Spleen (tissue), 11 donors: Measurements from ENCODE around the gene S100A7. TPM values are rescaled to one million over a fixed set of nuclear protein-coding genes. Genes with fewer than 3 reads are reported as not detected.

Source experiments
- DNase-seq: peaks from one replicate; pipeline ENCODE4 v3.0.0-alpha.2; 2020
- H3K27ac ChIP-seq, 8 donors: fragments of 200-600 bp; sonication (generic) in 7 of 8; 1 replicate in 4 of 8; 2 replicates in 4 of 8; pipeline versions ENCODE4 v1.5.0 to v1.8.0; 2016 to 2021; ENCODE audit warnings: inconsistent platforms in 4 of 8, mild to moderate bottlenecking in 4 of 8, moderate library complexity in 1 of 8
- H3K27me3 ChIP-seq, 7 donors: fragments of 200-600 bp; sonication (generic) in 6 of 7; replicated peaks in 1 of 7; 1 replicate in 4 of 7; 2 replicates in 3 of 7; pipeline versions ENCODE4 v1.5.0 to v1.8.0; 2016 to 2021; ENCODE audit warnings: inconsistent platforms in 3 of 7, mild to moderate bottlenecking in 1 of 7
- H3K36me3 ChIP-seq, 6 donors: fragments of 200-600 bp; sonication (generic) in 5 of 6; 1 replicate in 4 of 6; 2 replicates in 2 of 6; pipeline versions ENCODE4 v1.5.0 to v1.8.0; 2016 to 2021; ENCODE audit warnings: inconsistent platforms in 2 of 6
- H3K4me1 ChIP-seq, 6 donors: fragments of 200-600 bp; sonication (generic) in 5 of 6; 1 replicate in 3 of 6; 2 replicates in 3 of 6; pipeline versions ENCODE4 v1.5.0 to v1.8.0; 2016 to 2021; ENCODE audit warnings: inconsistent platforms in 3 of 6
- H3K4me3 ChIP-seq, 8 donors: fragments of 200-600 bp; sonication (generic) in 7 of 8; 1 replicate in 4 of 8; 2 replicates in 4 of 8; pipeline versions ENCODE4 v1.5.0 to v1.8.0; 2016 to 2021; ENCODE audit warnings: inconsistent platforms in 4 of 8, mild to moderate bottlenecking in 4 of 8, moderate library complexity in 2 of 8
- H3K9me3 ChIP-seq, 8 donors: fragments of 200-600 bp; sonication (generic) in 7 of 8; 1 replicate in 4 of 8; 2 replicates in 4 of 8; pipeline versions ENCODE4 v1.5.0 to v1.8.0; 2016 to 2021; ENCODE audit warnings: inconsistent platforms in 4 of 8
- CTCF ChIP-seq, 11 experiments: fragments of 200-600 bp in 7 of 11; fragments of 450-650 bp in 4 of 11; sonication (generic) in 4 of 11; IDR thresholded peaks in 8 of 11; conservative IDR thresholded peaks in 3 of 11; 1 replicate in 7 of 11; 2 replicates in 4 of 11; pipeline versions ENCODE4 v1.4.0 to v1.8.0; 2016 to 2021; ENCODE audit warnings: antibody characterized with exemption in 11 of 11, inconsistent platforms in 4 of 11, mild to moderate bottlenecking in 1 of 11
- POLR2A ChIP-seq, 3 donors: fragments of 450-650 bp; IDR thresholded peaks; one replicate each; pipeline ENCODE4 v1.5.1; 2017; ENCODE audit warnings: antibody characterized with exemption in 3 of 3, mild to moderate bottlenecking in 1 of 3
- POLR2AphosphoS5 ChIP-seq, 3 donors: sonication (generic); formaldehyde crosslinking; IDR thresholded peaks; one replicate each; pipeline ENCODE4 v1.5.1; 2017; ENCODE audit warnings: antibody characterized with exemption in 3 of 3
- WGBS, 5 donors: extraction: QIAGEN DNeasy Blood & Tissue Kit in 3 of 5; methylation state at CpG; one replicate each; pipeline versions ENCODE4 v1.1.5 to v1.1.7; 2013 to 2018; 5-methylcytosine and 5-hydroxymethylcytosine counted together
- intact Hi-C: fragments of 100-400 bp; cut with DNase I; formaldehyde crosslinking; loops from one replicate; pipeline ENCODE4 v1.15.0; 2023; ENCODE audit warnings: low total_unique reads
- polyA plus RNA-seq, 3 donors: library from polyadenylated mRNA; stranded (reverse); fragments of 200-250 nt; gene quantifications; one replicate each; pipeline ENCODE4 v1.2.1, GENCODE V29; 2013
- total RNA-seq, 7 donors: library from RNA; depleted of rRNA in 3 of 7; stranded (reverse); fragments of >200 nt in 3 of 7; fragmentation: NEBNext Ultra II Directional in 4 of 7; extraction: Animal tissue kit (Norgen Biotek cat#: 25700) in 4 of 7; gene quantifications; one replicate each; pipeline versions ENCODE4 v1.1.0 to v1.2.1, GENCODE V29; 2016 to 2021
- donor health status: healthy with polysubstance abuse.
- donor health status: DM: no; HTN: no; CAD: no; lungs with moderate emphysema.
- donor health status: DM: no; HTN: no; CAD: no.
- donor health status: Bipolar disorder and iron deficiency.
- donor health status: healthy.
- donor health status: DM: no; HTN: no; CAD: no.
- donor health status: DM: yes; HTN: yes; CAD: no.

The S100A7 gene
- total and polyA plus RNA-seq, 10 donors = not detected

- H3K4me1 ChIP-seq = no peaks in the 10 kb centered on the region
Measured at GRCh38 chr1:153485863-153486262, 25.4 kb upstream of the S100A7 start.

GRCh38 chr1:153483776-153484175 is 23.3 kb upstream of the S100A7 start:
- no peak for TF ChIP-seq POLR2AphosphoS5 (IDR thresholded peaks at IDR 0.05)
- no peak for TF ChIP-seq POLR2A (IDR thresholded peaks at IDR 0.05)
- TF ChIP-seq CTCF (IDR thresholded peaks at IDR 0.05 in 8 of 11, conservative IDR thresholded peaks at IDR 0.05 in 3 of 11) = no peak
- intact Hi-C loops = no loop called here
- H3K4me1 ChIP-seq = no peaks in the 10 kb centered on the region
- no peaks in the 10 kb centered on the region for H3K9me3 ChIP-seq
- H3K27me3 ChIP-seq = peaks cover 0 to 69% (median 7%) of the 10 kb centered on the region in 7 donors
- no peak overlapping the region for H3K27ac ChIP-seq
- no peak overlapping the region for H3K4me3 ChIP-seq
- DNase-seq = no peak
- H3K36me3 ChIP-seq = no peaks in the 10 kb centered on the region
- WGBS, 5 donors = 35 to 51% (median 38%) methylated on average over 6 of the region's 6 CpGs

More at GRCh38 chr1:153485863-153486262, 25.4 kb upstream of the S100A7 start:
- DNase-seq = no peak
- H3K36me3 ChIP-seq = no peaks in the 10 kb centered on the region
- H3K27me3 ChIP-seq = peaks cover 0 to 49% (median 7%) of the 10 kb centered on the region in 7 donors
- WGBS, 5 donors = 70 to 91% (median 75%) methylated on average over 2 of the region's 2 CpGs
- TF ChIP-seq CTCF (IDR thresholded peaks at IDR 0.05 in 8 of 11, conservative IDR thresholded peaks at IDR 0.05 in 3 of 11) = no peak
- no peak for TF ChIP-seq POLR2AphosphoS5 (IDR thresholded peaks at IDR 0.05)
- TF ChIP-seq POLR2A (IDR thresholded peaks at IDR 0.05) = no peak
- H3K4me3 ChIP-seq = no peak overlapping the region
- intact Hi-C loops = no loop called here
- no peaks in the 10 kb centered on the region for H3K9me3 ChIP-seq
- H3K27ac ChIP-seq = no peak overlapping the region

- intact Hi-C loops = no loop called here
- Histone ChIP-seq H3K27me3 (peaks cover 0 to 75% (median 7%) of the 10 kb centered on the region in 7 donors), H3K4me3 (no peak overlapping the region), H3K4me1 (no peaks in the 10 kb centered on the region), H3K36me3 (no peaks in the 10 kb centered on the region), H3K27ac (no peak overlapping the region), H3K9me3 (no peaks in the 10 kb centered on the region)
- TF ChIP-seq POLR2A (IDR thresholded peaks at IDR 0.05) (no peak), POLR2AphosphoS5 (IDR thresholded peaks at IDR 0.05) (no peak), CTCF (IDR thresholded peaks at IDR 0.05 in 8 of 11, conservative IDR thresholded peaks at IDR 0.05 in 3 of 11) (no peak)
- no peak for DNase-seq
- 31 to 53% (median 40%) methylated on average over 2 of the region's 2 CpGs for WGBS, 5 donors
Measured at GRCh38 chr1:153481124-153481523, 20.7 kb upstream of the S100A7 start.

- H3K4me3 ChIP-seq = no peak overlapping the region
- DNase-seq = no peak
- no peaks in the 10 kb centered on the region for H3K36me3 ChIP-seq
- no peak overlapping the region for H3K27ac ChIP-seq
- no peaks in the 10 kb centered on the region for H3K4me1 ChIP-seq
- intact Hi-C loops = no loop called here
- TF ChIP-seq POLR2A (IDR thresholded peaks at IDR 0.05) = no peak
- no peak for TF ChIP-seq CTCF (IDR thresholded peaks at IDR 0.05 in 8 of 11, conservative IDR thresholded peaks at IDR 0.05 in 3 of 11)
- TF ChIP-seq POLR2AphosphoS5 (IDR thresholded peaks at IDR 0.05) = no peak
- 54 to 65% (median 59%) methylated on average over 4 of the region's 4 CpGs for WGBS, 5 donors
- peaks cover 0 to 55% (median 3%) of the 10 kb centered on the region in 7 donors for H3K27me3 ChIP-seq
- H3K9me3 ChIP-seq = peaks cover 0 to 1% (median 0%) of the 10 kb centered on the region in 8 donors
Measured at GRCh38 chr1:153478692-153479618, 18.5 kb upstream of the S100A7 start.
